Loucy (cell line): ENCODE data around the gene FREM1.

Source experiments
- CTCF ChIP-seq: fragments of 200-600 bp; sonication (generic); conservative IDR thresholded peaks from 2 replicates; pipeline ENCODE4 v1.5.1; 2014; ENCODE audit warnings: mild to moderate bottlenecking, antibody characterized with exemption, low read length
- EZH2phosphoT487 ChIP-seq: fragments of 200-600 bp; IDR thresholded peaks from 2 replicates; pipeline ENCODE4 v1.6.1; 2018; ENCODE audit warnings: antibody characterized with exemption, mild to moderate bottlenecking, moderate library complexity, borderline replicate concordance

DNA sequence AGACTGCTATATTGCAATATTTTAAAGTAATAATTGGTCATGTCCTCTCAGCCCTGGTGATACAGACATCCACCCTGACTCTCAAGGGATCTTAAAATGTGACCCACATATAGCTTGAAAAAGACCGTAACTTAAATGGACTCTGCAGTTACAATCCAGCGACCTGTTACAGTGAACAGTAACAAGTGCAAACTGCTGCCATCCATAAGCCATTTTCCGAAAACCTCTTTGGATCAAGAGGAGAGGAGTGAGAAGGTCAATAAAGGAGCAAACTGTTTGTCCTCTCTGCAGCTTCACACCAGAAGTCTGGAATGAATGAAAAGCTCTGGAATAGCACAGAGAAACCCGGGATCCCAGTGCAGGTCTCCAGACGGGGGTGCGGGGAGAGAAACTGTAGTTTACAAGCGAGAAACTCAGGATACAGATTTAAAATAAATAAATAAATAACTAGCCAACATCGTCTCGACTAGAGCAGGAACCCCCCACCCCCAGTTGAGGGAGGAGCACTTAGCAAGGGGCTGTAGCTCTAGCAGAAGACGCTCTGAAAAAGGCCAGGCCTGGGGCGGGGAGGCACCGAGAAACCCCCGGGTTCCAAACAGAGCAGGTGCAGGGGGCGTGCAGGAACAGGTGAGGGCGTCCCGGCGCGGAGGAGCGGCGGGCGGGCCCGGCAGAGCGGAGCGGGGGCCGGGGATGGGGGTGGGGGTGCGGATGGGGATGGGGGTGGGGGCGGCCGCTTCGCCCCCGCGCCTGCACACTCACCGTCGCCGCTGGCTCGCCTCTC lies 217.6 kb downstream of the FREM1 start:
- TF ChIP-seq EZH2phosphoT487 (no peak), CTCF (no peak)
